HG02610 (cell line): ENCODE results near the gene BOK.
A peak's percentile ranks its signal among the peaks of the same experiment; 100 is the strongest.

Experiments
- ATAC-seq: cut with Tn5 transposase; IDR thresholded peaks from one replicate; pipeline ENCODE4 v1.9.1; 2021; ENCODE audit warnings: mild to moderate bottlenecking, moderate library complexity; ENCODE audit not compliant: unreplicated experiment

The BOK gene

DNA sequence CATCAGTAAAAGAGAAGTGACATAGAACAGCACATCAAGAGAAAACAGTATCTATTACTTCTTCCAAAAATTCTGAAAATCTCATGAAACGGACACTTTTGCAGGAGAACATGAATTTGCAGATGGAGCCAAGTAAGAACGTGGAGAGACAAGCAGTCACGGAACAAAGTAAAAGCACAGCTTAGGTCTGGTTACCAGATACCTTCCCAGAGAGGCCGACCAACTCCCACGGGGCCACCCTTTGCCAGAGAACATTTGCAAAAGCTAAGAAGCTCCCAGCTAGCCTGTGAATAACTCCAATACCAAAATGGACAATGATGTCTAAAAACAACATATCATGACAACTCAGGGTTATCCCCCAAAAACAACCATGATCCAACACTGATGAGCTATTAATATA, 39.5 kb downstream of the BOK start:
- no peak for ATAC-seq

GRCh38 chr2:241598487-241598886, 39.9 kb downstream of the BOK start:
- no peak for ATAC-seq

- ATAC-seq = no peak
Measured at GRCh38 chr2:241599615-241600014, 41.1 kb downstream of the BOK start.

- no peak for ATAC-seq
Measured at GRCh38 chr2:241601841-241602240, 43.3 kb downstream of the BOK start.

DNA sequence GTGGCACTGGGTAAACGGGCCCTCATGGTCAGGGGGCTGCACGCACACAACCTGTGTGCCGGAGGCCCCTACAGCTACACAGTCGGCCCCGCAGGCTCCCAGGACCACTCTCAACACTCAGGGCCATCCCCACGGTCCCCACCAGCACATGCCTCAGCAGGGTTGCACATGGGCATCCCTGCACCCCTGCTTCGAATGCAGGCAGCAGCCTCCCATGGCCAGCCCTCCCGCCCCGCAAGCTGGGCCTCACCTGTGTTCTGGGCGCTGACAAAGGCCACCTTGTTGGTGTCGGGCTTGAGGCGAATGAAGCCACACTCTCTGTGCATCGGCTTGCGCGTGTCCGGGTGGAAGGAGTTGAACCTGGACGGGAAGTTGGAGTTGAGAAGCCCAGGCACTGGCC, 44.2 kb downstream of the BOK start:
- ATAC-seq = no peak

- ATAC-seq = no peak
Measured at GRCh38 chr2:241603686-241604085, 45.1 kb downstream of the BOK start.

DNA sequence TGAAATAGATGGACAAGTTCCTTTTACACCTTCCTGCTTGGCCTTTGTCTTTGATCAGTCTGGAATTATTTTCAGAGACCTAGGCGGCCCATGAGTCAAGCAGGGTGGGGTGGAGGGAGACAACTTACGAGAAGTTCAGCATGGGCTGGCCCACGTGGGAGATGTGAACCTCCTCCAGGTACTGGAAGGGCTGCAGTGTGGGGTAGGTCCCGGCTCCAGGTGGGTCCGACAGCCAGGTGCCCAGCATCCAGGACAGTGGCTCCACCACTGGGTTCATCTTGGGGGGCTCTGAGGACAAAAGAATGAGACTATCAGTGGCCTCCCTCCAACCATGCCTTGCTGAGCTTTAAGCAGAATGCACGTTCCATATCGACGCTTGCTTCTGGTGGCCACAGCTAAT, 47.6 kb downstream of the BOK start:
- ATAC-seq = no peak

- no peak for ATAC-seq
Measured at GRCh38 chr2:241607162-241607885, 48.8 kb downstream of the BOK start.

- ATAC-seq = no peak
Measured at GRCh38 chr2:241608881-241609280, 50.3 kb downstream of the BOK start.

GRCh38 chr2:241609859-241610793, 51.6 kb downstream of the BOK start:
- ATAC-seq = peak; percentile 92

GRCh38 chr2:241611062-241611461, 52.5 kb downstream of the BOK start:
- ATAC-seq = no peak

- no peak for ATAC-seq
Measured at GRCh38 chr2:241612156-241613016, 53.8 kb downstream of the BOK start.

DNA sequence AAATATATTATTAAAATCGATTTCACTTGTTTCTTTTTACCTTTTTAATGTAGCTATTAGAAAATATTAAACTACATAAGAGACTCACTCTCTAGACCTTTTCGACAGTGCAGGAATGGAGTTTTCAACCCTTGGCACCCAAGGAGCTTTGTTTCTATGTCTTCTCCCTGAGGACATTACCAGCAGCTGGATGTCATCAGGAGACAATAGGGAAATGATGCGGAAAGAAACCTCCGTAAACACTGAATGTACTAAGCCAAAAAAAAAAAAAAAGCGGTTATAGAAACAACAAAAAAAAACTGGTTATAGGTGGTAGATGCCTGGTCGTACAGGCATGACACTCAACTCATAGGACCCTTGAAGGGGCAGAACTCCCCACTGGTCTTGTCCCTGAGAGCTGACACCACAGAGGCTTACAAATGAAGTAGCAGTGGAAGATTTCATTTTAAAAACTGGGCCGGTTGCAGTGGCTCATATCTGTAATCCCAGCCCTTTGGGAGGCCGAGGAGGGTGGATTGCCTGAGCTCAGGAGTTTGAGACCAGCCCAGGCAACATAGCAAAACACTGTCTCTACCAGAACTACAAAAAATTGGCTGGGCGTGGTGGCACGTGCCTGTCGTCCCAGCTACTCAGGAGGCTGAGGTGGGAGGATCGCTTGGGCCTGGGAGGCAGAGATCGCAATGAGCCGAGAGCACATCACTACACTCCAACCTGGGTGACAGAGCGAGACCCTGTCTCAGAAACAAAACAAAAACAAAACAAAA, 54.7 kb downstream of the BOK start:
- no peak for ATAC-seq

DNA sequence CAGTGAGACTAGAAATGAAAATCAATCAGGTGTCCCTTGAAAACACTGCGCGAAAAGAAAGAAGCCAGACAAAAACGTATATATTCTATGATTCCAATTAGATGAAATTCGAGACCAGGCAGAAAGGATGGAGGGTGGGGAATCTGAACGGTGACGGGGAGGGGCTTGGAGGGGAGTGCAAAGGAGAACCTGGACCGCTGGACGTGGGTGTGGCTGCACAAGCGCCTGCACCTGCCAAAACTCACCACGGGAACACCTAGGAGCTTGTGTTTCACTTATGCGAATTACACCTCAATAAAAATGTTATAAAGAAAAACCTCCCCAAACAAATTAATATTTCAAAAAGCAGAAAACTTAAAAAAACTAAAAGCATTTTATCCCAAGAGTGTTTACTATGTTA, 56.5 kb downstream of the BOK start:
- ATAC-seq = no peak

GRCh38 chr2:241615522-241616052, 57.0 kb downstream of the BOK start:
- no peak for ATAC-seq

DNA sequence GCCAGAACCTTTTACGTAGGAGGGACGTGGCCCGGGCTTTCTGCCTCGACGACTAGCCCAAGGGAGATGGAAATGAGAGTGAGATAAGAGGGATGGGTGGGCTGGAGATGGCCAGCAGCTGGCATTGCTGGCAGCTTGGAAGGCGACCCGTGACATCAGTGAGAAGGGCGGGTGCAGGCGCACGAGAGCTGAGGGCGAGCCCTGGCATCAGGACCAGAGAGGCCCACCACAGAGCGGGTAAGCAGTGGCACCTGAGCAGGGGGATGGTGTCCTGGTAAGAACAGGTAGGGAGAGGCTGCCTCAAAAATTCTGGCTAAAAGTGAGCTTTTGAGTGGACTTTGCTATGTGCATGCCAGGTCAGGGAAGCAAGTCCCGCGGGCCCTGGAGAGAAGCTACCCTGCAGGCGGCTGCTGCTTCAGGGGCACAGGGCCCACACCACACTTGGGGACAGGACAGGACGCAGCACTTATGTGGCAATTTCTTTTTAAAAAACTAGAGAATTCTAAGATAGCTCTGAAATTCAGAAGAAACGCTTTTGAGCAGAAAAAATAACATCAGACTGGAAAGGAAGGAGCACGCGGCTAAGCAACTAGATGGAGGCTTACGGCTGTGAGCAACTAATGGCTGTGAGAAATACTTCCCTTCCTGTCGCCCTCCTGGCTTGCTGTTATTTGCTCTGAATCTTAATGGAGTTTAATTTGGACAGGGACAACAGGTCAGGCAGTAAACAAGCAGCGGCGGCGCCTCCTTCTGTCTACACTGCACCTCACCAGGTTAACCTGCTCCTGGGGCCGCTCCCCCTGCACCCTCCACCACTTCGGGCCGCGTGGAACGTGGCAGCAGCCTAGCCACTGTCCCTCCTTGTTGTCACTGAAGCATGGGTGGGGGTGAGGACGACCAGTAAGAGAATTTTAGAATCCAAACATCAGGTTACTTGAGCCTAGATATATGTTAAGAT, 57.9 kb downstream of the BOK start:
- no peak for ATAC-seq

DNA sequence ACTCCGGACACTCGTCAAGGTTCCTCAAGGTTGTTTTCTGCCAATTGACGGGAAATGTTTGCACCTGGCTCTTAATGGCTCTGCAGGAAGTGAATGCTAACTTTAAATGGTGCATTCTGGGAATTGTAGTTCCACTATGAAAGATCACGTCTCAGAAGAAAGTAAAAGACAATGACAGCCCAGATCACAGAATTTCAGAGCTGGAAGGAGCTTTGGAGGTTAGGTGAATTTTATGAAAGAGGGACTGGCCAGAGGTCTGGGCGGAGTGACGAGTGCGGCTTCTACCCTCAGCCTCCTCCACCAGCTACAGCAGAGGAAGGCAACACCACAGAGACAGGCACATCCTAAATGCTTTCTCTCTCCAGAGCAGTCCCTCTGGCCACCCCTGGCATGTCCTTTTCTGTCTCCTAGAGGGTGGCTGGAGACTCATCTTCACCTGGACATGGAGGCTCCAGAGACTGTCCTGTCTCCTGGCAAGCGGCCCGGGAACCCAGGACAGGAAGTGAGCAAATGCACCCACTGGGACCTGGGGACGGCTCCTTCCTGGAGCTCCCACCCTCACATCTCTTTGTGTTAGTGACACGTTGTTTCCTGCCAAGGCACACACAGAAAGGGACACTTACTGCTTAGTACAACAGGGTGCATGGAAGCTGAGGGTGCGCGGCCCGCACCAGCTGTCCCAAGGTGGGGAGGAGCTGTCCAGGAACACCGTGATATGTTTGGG, 59.0 kb downstream of the BOK start:
- no peak for ATAC-seq

GRCh38 chr2:241618296-241618805, 59.8 kb downstream of the BOK start:
- ATAC-seq = no peak
